Uterus (tissue), 4 donors: ENCODE results near the gene TSPAN3. TPM values are rescaled to one million over a fixed set of nuclear protein-coding genes. Genes with fewer than 3 reads are reported as not detected.

ENCODE experiments used
- DNase-seq, 2 donors: peaks; one replicate each; pipeline ENCODE4 v3.0.0-alpha.2; 2019 to 2020
- H3K27ac ChIP-seq, 2 donors: fragments of 200-600 bp; sonication (generic); 1 replicate in 1 of 2; 2 replicates in 1 of 2; pipeline ENCODE4 v1.5.1; 2016 to 2018
- H3K27me3 ChIP-seq, 2 donors: fragments of 200-600 bp; sonication (generic); one replicate each; pipeline ENCODE4 v1.5.1; 2018 to 2019; ENCODE audit warnings: control low read depth in 1 of 2
- H3K36me3 ChIP-seq, 2 donors: fragments of 200-600 bp; sonication (generic); one replicate each; pipeline ENCODE4 v1.5.1; 2019; ENCODE audit warnings: control low read depth in 1 of 2
- H3K4me1 ChIP-seq, 2 donors: fragments of 200-600 bp; sonication (generic); one replicate each; pipeline ENCODE4 v1.5.1; 2018 to 2019; ENCODE audit warnings: control low read depth in 1 of 2
- H3K4me3 ChIP-seq, 2 donors: fragments of 200-600 bp; sonication (generic); 1 replicate in 1 of 2; 2 replicates in 1 of 2; pipeline ENCODE4 v1.5.1; 2018 to 2019; ENCODE audit warnings: mild to moderate bottlenecking in 1 of 2
- H3K9me3 ChIP-seq, 2 donors: fragments of 200-600 bp; sonication (generic); one replicate each; pipeline ENCODE4 v1.5.1; 2019; ENCODE audit warnings: control low read depth in 1 of 2
- CTCF ChIP-seq, 4 experiments: fragments of 200-600 bp in 2 of 4; fragments of 450-650 bp in 2 of 4; sonication (generic) in 2 of 4; IDR thresholded peaks; one replicate each; pipeline ENCODE4 v1.5.1; 2016 to 2019; ENCODE audit warnings: antibody characterized with exemption in 4 of 4, mild to moderate bottlenecking in 2 of 4, moderate library complexity in 1 of 4
- POLR2A ChIP-seq, 2 donors: fragments of 450-650 bp; IDR thresholded peaks; one replicate each; pipeline ENCODE4 v1.6.1; 2016; ENCODE audit warnings: antibody characterized with exemption in 2 of 2, mild to moderate bottlenecking in 1 of 2, moderate library complexity in 1 of 2
- intact Hi-C: fragments of 100-400 bp; cut with DNase I; formaldehyde crosslinking; loops from one replicate; pipeline ENCODE4 v1.15.1; 2023; ENCODE audit warnings: low total_unique reads
- total RNA-seq, 4 donors: library from RNA; depleted of rRNA in 3 of 4; stranded (reverse); fragments of >200 nt in 3 of 4; gene quantifications; one replicate each; pipeline versions ENCODE4 v1.1.0 to v1.2.4, GENCODE V29; 2014 to 2023
- donor health status: DM: yes; HTN: yes; CAD: no.

TSPAN3 gene
- total RNA-seq, 4 donors from 2014 or later = 62.0 to 446 (median 114) TPM

- intact Hi-C loops = no loop called here
These were observed 42.3 kb downstream of the TSPAN3 start for GRCh38 chr15:77028451-77029165.

GRCh38 chr15:77027697-77028450, 43.0 kb downstream of the TSPAN3 start:
- no peaks in the 10 kb centered on the region for H3K36me3 ChIP-seq
- H3K27me3 ChIP-seq = no peaks in the 10 kb centered on the region
- intact Hi-C loops = no loop called here
- peak overlapping the region in 1 of 2 donors; percentile 18 for H3K4me3 ChIP-seq
- H3K4me1 ChIP-seq = no peaks in the 10 kb centered on the region
- TF ChIP-seq POLR2A (IDR thresholded peaks at IDR 0.05) (no peak), CTCF (IDR thresholded peaks at IDR 0.05) (no peak)
- H3K9me3 ChIP-seq = no peaks in the 10 kb centered on the region
- H3K27ac ChIP-seq = no peak overlapping the region
- peak; percentile 14 to 18 for DNase-seq

More at GRCh38 chr15:77028451-77029165, 42.3 kb downstream of the TSPAN3 start:
- DNase-seq = peak in 1 of 2 donors; percentile 9
- TF ChIP-seq POLR2A (IDR thresholded peaks at IDR 0.05) = no peak
- no peak for TF ChIP-seq CTCF (IDR thresholded peaks at IDR 0.05)
- Histone ChIP-seq H3K36me3 (no peaks in the 10 kb centered on the region), H3K4me1 (no peaks in the 10 kb centered on the region), H3K9me3 (no peaks in the 10 kb centered on the region), H3K4me3 (peak overlapping the region in 1 of 2 donors; percentile 18), H3K27me3 (no peaks in the 10 kb centered on the region), H3K27ac (no peak overlapping the region)

GRCh38 chr15:77027111-77027696, 43.7 kb downstream of the TSPAN3 start:
- intact Hi-C loops = no loop called here
- peak in 1 of 2 donors; percentile 5 for DNase-seq
- H3K4me1 ChIP-seq = no peaks in the 10 kb centered on the region

GRCh38 chr15:77026501-77027110, 44.3 kb downstream of the TSPAN3 start:
- Histone ChIP-seq H3K27me3 (no peaks in the 10 kb centered on the region), H3K36me3 (no peaks in the 10 kb centered on the region), H3K9me3 (no peaks in the 10 kb centered on the region), H3K4me1 (no peaks in the 10 kb centered on the region), H3K27ac (no peak overlapping the region), H3K4me3 (no peak overlapping the region)
- TF ChIP-seq POLR2A (IDR thresholded peaks at IDR 0.05) (no peak), CTCF (IDR thresholded peaks at IDR 0.05) (no peak)
- intact Hi-C loops = no loop called here
- peak in 1 of 2 donors; percentile 6 for DNase-seq

More at GRCh38 chr15:77027111-77027696, 43.7 kb downstream of the TSPAN3 start:
- no peak overlapping the region for H3K27ac ChIP-seq
- TF ChIP-seq CTCF (IDR thresholded peaks at IDR 0.05) (no peak), POLR2A (IDR thresholded peaks at IDR 0.05) (no peak)
- H3K9me3 ChIP-seq = no peaks in the 10 kb centered on the region
- H3K27me3 ChIP-seq = no peaks in the 10 kb centered on the region
- no peaks in the 10 kb centered on the region for H3K36me3 ChIP-seq
- no peak overlapping the region for H3K4me3 ChIP-seq
